Heart right ventricle (tissue), 16 donors: ENCODE measurements around the gene SLC22A23. TPM values are rescaled to one million over a fixed set of nuclear protein-coding genes. Genes with fewer than 3 reads are reported as not detected.
"Not testable (repeated sequence)": the region's sequence is repeated elsewhere in the genome, so short reads cannot be mapped to it uniquely, and the experiment has no call there.

Experiments used
- ATAC-seq, 8 donors: fragments of 200-7000 bp; cut with Tn5 transposase; one replicate each; pipeline ENCODE4 v1.9.1; 2020; ENCODE audit warnings: mild to moderate bottlenecking in 8 of 8, moderate library complexity in 8 of 8, moderate number of reproducible peaks in 1 of 8
- DNase-seq, 2 donors: peaks; one replicate each; pipeline ENCODE4 v3.0.0-alpha.2; 2020
- H3K27ac ChIP-seq, 10 donors: fragments of 200-600 bp; sonication (generic) in 2 of 10; one replicate each; pipeline versions ENCODE4 v1.5.0 to v1.8.0; 2020 to 2022; ENCODE audit warnings: mild to moderate bottlenecking in 3 of 10
- H3K27me3 ChIP-seq, 7 donors: fragments of 200-600 bp; one replicate each; pipeline ENCODE4 v1.8.0; 2021 to 2022; ENCODE audit warnings: mild to moderate bottlenecking in 2 of 7
- H3K36me3 ChIP-seq, 9 donors: fragments of 200-600 bp; sonication (generic) in 1 of 9; one replicate each; pipeline versions ENCODE4 v1.5.0 to v1.8.0; 2020 to 2022; ENCODE audit warnings: mild to moderate bottlenecking in 2 of 9
- H3K4me1 ChIP-seq, 9 donors: fragments of 200-600 bp; sonication (generic) in 1 of 9; one replicate each; pipeline versions ENCODE4 v1.5.0 to v1.8.0; 2020 to 2022; ENCODE audit warnings: mild to moderate bottlenecking in 4 of 9
- H3K4me3 ChIP-seq, 10 donors: fragments of 200-600 bp; sonication (generic) in 2 of 10; one replicate each; pipeline versions ENCODE4 v1.5.0 to v1.8.0; 2020 to 2022; ENCODE audit warnings: mild to moderate bottlenecking in 7 of 10, moderate library complexity in 2 of 10
- H3K9me3 ChIP-seq, 11 donors: fragments of 200-600 bp in 10 of 11; sonication (generic) in 2 of 11; one replicate each; pipeline versions ENCODE4 v1.5.0 to v1.8.0; 2013 to 2022; ENCODE audit warnings: mild to moderate bottlenecking in 2 of 11, control low read depth in 1 of 11, moderate library complexity in 1 of 11
- CTCF ChIP-seq, 9 donors: fragments of 200-600 bp; sonication (generic) in 2 of 9; IDR thresholded peaks; one replicate each; pipeline versions ENCODE4 v1.5.0 to v1.8.0; 2021 to 2022; ENCODE audit warnings: antibody characterized with exemption in 9 of 9, mild to moderate bottlenecking in 5 of 9, moderate library complexity in 1 of 9
- WGBS, 2 donors: extraction: QIAGEN DNeasy Blood & Tissue Kit; methylation state at CpG; one replicate each; pipeline ENCODE4 v1.1.7; 2013; ENCODE audit warnings: inconsistent platforms in 1 of 2; 5-methylcytosine and 5-hydroxymethylcytosine counted together
- intact Hi-C, 10 donors: fragments of 100-400 bp; cut with DNase I; formaldehyde crosslinking; loops; one replicate each; pipeline versions ENCODE4 v1.11.1 to v1.14.2; 2022
- polyA plus RNA-seq, 2 donors: library from polyadenylated mRNA; stranded (reverse); fragments of 200-250 nt; gene quantifications; one replicate each; pipeline ENCODE4 v1.2.3, GENCODE V29; 2013
- total RNA-seq, 10 donors: library from RNA; stranded (reverse); fragmentation: NEBNext Ultra II Directional in 3 of 10; extraction: Animal tissue kit (Norgen Biotek cat#: 25700) in 3 of 10; gene quantifications; one replicate each; pipeline versions ENCODE4 v1.2.1 to v1.2.4, GENCODE V29; 2021 to 2023
- donor health status: Arrhythmogenic right ventricular cardiomyopathy.
- donor health status: ischemic (EF 13 %, LVEDD 7.1; RV severe dilation, severe dysfunction).
- donor health status: healthy with polysubstance abuse.
- donor health status: DM: no; HTN: yes; CAD: no.
- donor health status: DM: no; HTN: no; CAD: no.
- donor health status: ischemic (EF 25% LVEDD 6.9; RV normal size, moderate dysfunction).
- donor health status: ischemic (EF 25% LVEDD 5.7; RV mildly dilated, moderate dysfunction).
- donor health status: healthy.
- donor health status: DM: yes; HTN: yes; CAD: no.
- donor health status: Ischemic cardiomyopathy.
- donor health status: ischemic (EF 35%, LVEDD 5.7; RV mildly dilated, moderate dysfunction).
- donor health status: nonischemic (EF 11% LVEDD 7.7; RV severe dilation, severe dysfunction).
- donor health status: DM: yes; HTN: yes; CAD: no.
- donor health status: PGD.
- donor health status: ischemic (EF 29% LVEDD 5.4; RV normal size, mild dysfunction).
- donor health status: nonischemic (EF 23%, LVEDD 6.1; RV moderate dilation, normal function).

Gene SLC22A23
- total and polyA plus RNA-seq, 12 donors = 1.9 to 7.8 (median 5.1) TPM

GRCh38 chr6:3388786-3389185 is 68.1 kb downstream of the SLC22A23 start:
- no peak for ATAC-seq
- Histone ChIP-seq H3K27ac (no peak overlapping the region), H3K4me1 (peaks cover 0 to 19% (median 7%) of the 10 kb centered on the region in 9 donors), H3K27me3 (no peaks in the 10 kb centered on the region), H3K4me3 (no peak overlapping the region), H3K9me3 (no peaks in the 10 kb centered on the region), H3K36me3 (no peaks in the 10 kb centered on the region)
- WGBS, 2 donors = 95 to 96% methylated on average over 9 of the region's 9 CpGs
- no peak for TF ChIP-seq CTCF (IDR thresholded peaks at IDR 0.05)
- intact Hi-C loops = no loop called here
- no peak for DNase-seq

- 89 to 93% methylated on average over 11 of the region's 11 CpGs for WGBS, 2 donors
- no peaks in the 10 kb centered on the region for H3K27me3 ChIP-seq
- H3K27ac ChIP-seq = no peak overlapping the region
- peaks cover 0 to 27% (median 14%) of the 10 kb centered on the region in 9 donors for H3K4me1 ChIP-seq
- intact Hi-C loops = no loop called here
- no peak for TF ChIP-seq CTCF (IDR thresholded peaks at IDR 0.05)
- ATAC-seq = no peak
- no peaks in the 10 kb centered on the region for H3K9me3 ChIP-seq
- DNase-seq = no peak
- no peak overlapping the region for H3K4me3 ChIP-seq
- H3K36me3 ChIP-seq = no peaks in the 10 kb centered on the region
Observed at GRCh38 chr6:3386374-3386857, 70.4 kb downstream of the SLC22A23 start.

- no peak overlapping the region for H3K27ac ChIP-seq
- TF ChIP-seq CTCF (IDR thresholded peaks at IDR 0.05) = no peak
- WGBS, 2 donors = 61 to 75% methylated on average over 6 of the region's 6 CpGs
- intact Hi-C loops = no loop called here
- no peaks in the 10 kb centered on the region for H3K27me3 ChIP-seq
- ATAC-seq (peak in 5 of 8 donors; percentile 16 to 75 (median 36)), DNase-seq (no peak)
- no peaks in the 10 kb centered on the region for H3K9me3 ChIP-seq
- H3K36me3 ChIP-seq = no peaks in the 10 kb centered on the region
- peaks cover 0 to 33% (median 16%) of the 10 kb centered on the region in 9 donors for H3K4me1 ChIP-seq
- H3K4me3 ChIP-seq = no peak overlapping the region
Observed at GRCh38 chr6:3385660-3386151, 71.1 kb downstream of the SLC22A23 start.

- H3K4me3 ChIP-seq, H3K9me3 ChIP-seq, H3K36me3 ChIP-seq, intact Hi-C loops, ATAC-seq, DNase-seq, H3K27me3 ChIP-seq: not testable (repeated sequence)
- Histone ChIP-seq H3K4me1 (peaks cover 0 to 30% (median 15%) of the 10 kb centered on the region in 9 donors), H3K27ac (peak overlapping the region in 1 of 10 donors; percentile 26)
- WGBS, 2 donors = 92 to 95% methylated on average over 4 of the region's 4 CpGs
Observed at GRCh38 chr6:3385181-3385580, 71.7 kb downstream of the SLC22A23 start.
